Iris pigment epithelial cell (primary cell): ENCODE data around the gene SH3RF1.

Experiments
- DNase-seq: peaks from one replicate; pipeline ENCODE4 v3.0.0-alpha.2; 2011; ENCODE audit warnings: low read depth

SH3RF1 gene

DNA sequence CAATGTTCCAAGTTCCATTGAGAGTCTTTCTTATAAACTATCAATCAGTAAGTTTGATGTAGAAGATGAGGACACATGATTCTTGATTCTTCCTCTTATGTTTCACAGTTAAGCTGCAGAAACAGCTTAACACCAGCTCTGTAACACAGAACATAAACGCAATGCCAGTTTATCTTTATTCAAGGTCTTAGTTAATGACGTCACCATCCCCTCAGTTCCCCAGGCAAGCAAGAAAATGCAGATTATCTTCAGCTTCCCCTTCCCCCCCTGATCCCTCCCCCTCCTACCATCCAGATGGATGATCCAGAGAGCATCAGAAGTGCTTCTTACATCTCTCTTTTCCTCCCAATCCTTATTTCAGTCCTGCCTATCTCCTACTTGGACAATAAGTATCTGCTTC is 4.4 kb upstream of the SH3RF1 start:
- no peak for DNase-seq

DNA sequence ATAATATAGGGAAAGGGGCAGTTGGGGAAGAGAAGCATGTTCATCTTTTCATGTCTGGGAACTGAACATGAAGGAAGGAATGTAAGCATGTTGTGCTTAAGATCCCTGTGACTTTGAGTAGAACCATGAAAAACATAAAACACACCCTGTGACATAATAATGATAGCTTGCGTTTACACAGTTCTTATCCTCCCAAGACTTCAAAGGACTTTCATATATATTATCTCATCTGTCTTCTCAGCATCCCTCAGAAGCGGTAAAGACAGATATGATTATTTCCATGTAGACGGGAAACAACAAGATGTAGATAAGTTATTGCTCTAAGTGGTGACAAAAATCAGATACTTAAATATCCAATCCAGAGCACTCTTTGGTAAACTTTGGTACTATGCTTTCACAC is 3.3 kb upstream of the SH3RF1 start:
- DNase-seq, result no peak

DNA sequence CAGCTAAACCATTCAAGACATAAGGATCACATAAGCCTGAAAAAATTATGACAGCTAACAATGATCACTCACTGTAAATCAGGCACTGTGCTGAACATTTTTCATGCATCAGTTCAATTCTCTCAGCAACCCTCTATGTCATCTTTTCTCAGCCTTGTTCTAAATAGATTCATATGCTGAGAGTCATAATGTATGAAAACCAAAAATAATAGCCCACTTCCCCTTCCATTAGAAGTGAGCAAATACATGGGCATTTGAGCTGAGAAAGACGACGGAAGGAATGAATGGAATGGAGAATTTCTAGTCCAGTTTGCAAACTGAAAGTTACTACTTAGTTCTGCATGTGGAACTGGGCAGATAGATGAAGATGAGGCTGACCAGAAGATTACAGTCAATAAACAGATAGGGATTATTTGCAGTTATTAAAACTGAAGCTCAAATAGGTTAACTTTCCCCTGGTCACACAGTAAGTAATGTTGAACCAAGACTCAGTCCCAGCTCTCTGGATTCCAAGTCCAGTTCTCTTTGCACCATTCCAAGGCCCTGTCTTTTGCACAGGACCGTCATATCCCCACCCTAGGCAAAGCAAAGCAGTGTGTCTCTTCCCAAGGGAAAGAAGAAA is 1.6 kb upstream of the SH3RF1 start:
- peak; percentile 88 for DNase-seq

DNA sequence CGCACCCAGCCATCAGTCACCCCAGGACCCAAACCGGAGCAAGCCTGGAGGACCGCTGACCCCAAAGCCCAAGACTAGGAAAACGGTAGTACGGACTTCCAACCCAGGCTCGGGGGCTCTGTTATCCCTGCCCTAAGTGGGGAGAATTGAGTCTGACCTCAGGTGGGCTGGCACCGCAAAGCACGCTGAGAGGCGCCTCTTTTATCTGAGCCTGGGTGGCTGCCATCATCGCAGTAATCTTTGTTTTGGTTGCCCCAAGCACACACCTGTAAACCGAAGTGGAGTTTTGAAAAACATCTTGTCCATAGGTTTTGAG is 894 bp upstream of the SH3RF1 start:
- DNase-seq, result no peak

DNA sequence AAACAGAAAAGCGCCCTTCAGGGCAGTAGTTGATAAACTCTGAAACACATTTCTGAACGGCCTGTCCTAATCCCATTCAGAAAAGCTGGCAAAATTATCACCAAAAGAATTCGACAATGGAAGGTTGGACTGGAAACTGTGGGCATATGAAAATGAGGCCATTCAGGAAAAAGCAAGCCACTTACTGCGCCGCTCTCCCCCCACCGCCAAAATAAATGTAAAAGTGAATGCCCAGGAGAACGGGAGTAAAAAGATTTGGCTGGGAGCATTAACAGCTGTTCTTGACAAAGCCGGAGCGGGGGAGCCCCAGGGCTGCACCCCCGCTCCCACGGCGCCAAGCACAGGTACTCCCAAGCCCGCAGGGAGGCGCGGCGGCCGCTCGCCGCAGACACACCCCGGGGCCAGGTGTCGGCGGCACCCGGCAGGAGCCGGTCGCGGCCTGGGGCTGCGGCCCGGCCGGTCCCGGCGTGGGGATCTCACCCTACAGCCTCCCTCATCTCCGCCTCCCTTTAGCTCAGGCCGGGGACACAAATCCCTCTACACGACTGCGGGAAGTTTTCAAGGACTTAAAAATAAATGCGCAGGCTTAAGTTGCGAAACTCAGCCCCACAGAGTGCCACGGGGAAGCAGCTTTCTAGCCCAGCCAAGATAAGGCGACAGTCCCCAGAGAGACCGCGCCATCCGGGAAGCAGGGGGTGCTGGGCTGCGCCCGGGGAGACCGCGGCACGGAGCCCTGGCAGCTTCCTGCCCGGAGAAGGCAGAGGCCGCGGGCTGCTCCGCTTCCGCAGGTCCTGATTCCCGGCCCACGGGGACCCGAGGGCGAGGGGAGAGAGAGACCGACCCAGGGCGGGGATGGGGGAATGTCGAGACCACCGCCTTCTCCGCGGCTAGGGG is 593 bp downstream of the SH3RF1 start:
- peak; percentile 48 for DNase-seq

DNA sequence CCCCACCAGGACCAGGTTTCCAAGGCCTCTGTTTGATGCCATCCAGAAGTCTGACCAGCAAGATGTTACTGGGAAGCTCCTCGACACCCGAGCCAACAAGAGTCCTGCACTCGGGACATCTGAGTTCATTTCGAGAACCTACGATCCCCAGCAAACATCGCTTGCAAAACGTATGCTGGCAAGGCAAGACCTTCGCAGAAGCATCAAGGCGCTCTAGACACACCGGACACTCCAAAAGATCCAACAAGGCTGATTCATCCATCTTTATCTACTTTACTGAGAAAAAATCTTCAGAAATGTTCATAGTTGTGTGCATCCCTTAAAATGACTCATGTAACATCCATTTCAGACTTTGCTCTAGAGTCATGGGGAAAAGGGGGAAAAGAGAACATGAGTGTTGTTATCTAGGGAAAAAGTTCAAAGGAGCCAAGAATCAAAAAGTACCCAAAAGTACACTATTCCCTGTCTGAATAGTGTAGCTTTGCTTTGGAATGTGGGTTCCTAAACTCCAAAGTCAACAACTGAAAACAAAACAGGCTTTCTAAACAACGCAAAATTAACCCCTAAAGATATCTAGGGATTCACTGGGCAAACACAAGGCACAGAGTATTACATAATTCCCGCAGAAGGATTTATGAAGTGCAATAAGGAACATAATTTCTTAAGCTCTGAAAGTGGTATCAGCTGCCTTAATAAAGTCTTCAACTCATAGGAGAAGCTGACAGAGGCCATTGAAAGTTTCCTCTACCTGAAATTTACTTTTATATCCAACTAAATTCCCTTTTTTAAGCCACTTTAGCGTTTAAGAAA is 1.6 kb downstream of the SH3RF1 start:
- peak; percentile 93 for DNase-seq

DNA sequence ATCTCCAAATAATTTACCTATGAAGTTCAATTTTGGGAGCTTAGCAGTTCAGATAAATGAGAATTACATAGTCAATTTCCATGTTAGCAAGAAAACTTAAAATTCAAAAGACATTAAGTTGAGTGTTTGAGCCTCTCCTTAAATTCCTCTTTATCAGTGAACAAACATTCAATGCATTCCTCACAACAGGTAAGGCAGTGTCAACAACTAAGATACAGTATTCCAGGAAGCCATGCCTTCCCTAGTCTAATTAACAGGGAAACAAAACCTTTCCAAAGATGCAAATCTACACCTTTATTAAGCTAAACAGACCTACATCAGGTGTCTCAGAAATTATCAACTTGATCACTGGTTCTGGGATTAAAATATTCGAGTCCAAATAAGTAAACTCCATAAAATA is 3.7 kb downstream of the SH3RF1 start:
- DNase-seq, result no peak

DNA sequence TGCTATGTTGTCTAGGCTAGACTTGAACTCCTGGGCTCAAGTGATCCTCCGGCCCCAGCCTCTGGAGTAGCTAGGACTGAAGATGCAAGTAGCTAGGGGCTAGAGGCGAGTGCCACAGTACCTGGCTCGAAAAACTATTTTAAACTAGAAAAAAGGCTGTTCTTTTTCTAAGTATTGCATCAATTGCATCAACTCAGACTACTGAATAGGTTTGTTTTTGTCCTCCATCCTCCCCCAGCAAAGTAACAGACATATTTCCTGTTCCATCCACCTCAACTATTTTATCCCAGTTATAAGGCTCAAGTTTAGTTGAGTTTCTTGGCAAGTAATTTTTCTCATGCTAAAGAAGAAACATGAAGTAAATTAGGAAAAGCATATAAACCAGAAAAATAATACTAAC is 4.1 kb downstream of the SH3RF1 start:
- no peak for DNase-seq

DNA sequence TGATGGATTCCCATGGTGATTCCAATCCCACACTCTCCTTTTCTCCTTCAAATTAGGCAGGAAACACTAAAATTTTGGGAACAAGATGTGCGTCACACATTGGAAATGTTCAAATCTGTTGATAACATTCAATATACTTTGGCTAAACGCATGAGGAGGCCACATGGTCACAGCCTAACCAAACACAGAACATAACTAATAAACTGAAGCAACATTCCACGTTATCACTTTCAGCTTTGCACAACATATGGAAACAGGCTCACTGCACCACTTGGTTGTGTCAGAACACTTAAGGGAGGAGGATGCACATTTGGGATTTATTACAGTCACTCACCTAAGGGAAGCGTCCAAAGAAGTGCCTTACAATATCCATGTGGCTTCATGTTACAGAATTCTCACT is 4.7 kb downstream of the SH3RF1 start:
- DNase-seq, result no peak

DNA sequence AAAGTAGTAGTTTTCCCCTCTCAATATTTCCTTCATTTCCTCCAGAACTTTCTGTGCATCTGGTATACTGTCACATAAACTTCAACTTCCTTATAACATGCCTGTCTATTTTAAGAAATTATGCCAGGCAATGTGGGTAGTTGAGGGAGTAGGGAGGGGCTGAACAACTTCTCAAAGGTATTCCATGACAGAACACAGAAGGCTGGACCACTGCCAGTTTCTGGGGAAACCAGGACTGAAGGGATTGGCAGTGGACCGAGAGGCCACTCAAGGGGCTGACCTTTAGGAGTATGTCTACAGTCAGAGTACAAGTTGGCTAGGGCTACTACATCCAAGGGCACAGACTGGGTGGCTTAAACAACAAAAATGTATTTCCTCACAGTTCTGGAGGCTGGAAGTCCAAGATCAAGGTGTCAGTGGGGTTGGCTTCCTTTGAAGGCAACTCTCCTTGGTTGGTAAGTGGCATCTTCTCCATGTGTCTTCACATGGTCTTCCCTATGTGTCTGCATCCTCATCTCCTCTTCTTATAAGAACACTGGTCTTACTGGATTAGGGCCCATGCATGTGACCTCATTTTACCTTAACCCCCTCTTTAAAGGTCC is 6.9 kb downstream of the SH3RF1 start:
- no peak for DNase-seq

DNA sequence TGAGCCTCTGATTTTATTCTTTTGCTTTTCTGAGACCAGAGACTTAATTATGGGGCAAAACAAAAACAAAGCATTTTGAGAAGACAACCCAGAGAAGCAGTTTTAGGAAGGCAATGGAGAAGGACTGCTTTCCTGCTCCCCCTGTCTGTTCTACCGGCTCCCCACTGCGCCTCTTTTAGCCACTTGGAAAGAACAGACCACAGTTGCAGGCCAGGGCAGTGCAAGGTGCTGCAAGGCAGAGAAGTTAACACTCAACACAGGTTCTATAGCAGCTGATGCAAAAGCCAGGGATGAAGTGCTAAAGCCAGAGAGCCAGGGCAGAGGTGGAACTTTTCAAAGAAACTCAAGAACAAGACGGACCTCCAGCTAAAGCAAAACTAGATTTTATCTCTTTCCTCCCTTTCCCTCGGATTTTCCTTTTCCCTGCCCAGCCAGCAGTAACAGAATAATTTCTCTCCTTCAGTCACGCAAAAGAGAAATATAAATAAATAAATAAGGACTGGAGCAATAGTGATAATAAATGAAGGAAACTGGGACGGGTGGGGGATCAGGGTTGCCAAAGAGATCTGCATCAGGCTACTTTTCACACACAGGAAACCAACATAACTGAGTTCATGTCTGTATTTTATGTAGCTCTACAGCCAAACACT is 10.4 kb downstream of the SH3RF1 start:
- no peak for DNase-seq

DNA sequence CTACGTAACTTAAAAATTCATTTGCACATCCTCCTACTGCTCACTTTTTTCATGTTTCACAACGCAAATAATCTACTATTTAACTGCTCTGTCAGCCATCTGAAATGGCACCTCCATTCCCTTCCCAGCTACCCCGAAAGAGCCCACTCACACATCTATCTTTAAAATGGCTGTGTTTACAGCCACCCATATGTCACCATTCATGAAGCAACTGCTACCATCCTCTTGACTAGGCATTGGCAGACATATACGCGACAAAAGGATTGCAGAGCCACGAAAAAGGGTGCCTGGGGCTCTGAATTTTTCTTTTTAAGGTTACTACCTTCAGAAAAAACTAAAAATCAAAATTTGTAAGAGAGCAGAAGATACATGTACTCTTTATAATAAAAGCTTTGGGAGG is 11.5 kb downstream of the SH3RF1 start:
- DNase-seq, result no peak

DNA sequence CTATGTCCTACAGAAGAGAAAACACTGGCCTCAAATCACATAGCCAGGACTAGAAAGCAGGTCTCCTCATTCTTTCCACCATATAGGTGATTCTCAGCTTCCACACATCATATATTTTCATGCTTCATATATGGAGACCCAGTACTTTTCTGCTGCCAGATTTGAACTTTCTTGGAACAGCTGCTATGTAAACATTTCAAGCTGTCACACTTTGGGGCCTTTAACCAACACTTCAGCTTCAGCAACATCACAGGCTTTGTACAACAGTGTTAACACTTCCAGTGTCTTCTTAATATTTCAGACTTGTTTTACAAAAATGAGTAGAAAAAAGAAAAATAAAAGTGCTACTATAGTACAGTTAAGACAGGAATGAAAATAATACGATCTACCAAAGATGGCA is 12.6 kb downstream of the SH3RF1 start:
- no peak for DNase-seq

DNA sequence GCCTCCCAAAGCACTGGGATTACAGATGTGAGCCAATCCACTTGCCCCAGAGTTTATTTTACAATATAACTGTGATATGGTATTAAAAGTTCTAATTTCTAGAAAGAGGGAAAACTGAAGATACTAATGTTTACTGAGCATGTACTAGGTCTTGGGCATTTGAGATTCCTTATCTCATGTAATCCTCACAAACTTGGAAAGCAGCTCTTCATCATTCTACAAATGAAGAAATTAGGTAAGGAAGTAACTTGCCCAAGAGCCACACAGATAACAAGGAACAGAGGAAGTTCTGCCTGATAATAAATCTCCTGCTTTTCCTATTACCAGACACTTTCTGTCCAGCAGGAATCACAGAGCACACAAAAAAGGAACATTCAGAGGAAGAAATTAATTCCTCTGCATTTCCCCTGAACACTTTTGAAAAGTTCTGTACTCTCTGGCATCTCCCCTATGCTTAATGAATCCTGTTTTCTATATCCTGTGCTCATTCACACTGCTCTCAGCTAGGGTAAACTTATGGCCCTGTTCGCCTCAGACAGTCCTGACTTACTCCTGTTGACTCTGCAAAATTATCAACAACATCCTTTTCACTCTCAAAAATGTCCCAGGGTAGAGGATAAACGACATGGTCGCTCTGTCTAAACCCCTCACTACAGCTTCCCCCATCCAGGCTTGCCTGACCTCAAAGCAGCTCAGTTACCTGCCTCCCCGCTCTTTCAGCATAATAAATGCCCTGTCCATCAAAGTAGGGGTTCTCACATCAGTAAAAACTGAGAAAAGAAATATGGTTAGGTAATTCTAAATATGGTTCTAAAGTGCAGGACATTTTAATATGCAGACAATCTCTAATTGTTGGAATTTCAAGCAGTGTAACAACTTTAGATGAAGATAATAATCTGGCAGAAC is 13.6 kb downstream of the SH3RF1 start:
- DNase-seq, result no peak

DNA sequence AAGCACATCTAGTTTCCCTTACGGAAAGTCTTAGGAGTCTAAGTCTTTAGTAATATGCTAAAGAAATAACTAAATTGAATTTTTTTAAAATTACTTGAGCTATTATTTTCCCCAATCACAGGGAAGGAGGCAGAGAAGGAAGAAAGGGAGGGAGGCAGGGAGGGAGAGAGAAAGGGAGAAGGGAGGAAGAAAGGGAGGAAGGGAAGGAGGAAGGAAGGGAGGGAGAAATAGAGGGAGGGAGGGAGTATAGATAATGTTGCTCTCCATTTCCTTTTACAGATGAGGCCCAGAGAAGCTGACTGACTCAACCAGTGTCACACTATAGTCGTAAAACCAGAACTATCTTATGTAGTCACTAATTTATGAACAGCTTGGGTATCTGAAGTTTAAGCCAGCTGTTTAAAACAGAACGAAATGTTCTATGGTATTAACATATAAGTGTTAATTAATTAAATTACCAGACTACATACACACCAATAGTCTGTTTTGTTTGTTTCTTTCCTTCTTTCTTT is 14.6 kb downstream of the SH3RF1 start:
- no peak for DNase-seq

DNA sequence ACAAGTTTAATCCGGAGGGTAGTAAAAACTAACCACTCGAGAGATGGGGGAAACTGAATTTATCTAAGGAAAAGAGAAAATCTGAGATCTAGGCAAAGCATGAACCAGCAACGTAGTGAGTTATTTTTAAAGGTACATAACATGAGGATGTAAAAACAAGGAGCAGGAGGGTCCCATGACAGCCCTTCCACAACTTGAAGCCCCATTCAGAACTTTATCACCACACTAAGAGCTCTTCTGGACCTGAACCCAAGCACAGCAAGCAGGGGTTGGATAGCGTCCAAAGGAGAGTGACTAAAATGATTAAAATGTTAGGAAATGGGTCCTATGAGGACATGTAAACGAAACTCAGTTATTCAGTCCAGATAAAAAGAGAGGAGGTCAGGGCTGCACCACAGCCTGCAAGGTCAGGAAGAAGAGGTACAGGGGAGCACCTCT is 16.2 kb downstream of the SH3RF1 start:
- DNase-seq, result peak; percentile 88

DNA sequence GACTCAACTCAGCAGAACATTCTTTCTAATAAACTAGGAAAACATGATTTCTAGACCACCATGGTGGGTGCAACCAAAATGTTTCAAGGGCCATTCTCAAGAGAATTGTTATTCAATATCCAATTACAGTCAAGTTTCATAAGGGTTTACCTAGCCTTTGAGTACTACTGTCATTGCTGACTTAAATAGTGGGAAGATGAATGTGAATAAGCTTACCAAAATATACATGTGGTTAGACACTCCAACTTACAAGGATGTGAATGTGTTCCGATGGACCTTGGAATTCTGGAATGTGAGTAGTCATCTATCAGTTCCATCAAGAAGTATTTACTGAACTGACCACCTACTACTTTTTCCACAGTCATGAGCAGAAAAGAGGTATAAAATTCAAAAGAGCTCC is 16.9 kb downstream of the SH3RF1 start:
- peak; percentile 94 for DNase-seq

DNA sequence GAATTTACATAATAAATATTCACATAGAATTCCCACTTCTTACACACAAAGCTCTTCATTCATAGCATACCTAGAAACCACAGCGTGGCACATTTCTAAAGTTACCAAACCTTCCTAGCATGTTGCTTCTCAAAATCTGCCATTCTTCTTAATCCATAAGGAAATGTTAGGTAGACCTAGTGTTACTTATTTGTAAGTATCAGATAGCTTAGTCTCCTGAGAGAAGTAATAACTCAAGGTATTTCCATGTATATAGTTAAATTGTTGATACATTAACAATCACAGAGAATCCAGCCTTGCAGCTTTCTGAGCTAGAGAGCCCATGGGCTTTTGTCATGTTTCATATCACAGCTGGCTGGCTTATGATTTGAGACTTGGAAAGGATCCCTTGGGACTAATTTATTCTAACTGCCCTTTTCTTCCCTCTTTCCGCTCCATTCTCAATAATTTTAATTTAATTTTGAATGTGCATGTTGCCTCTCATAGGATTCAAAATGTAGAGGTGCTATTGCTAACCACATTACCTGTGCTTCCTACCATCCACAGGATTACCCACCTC is 17.6 kb downstream of the SH3RF1 start:
- DNase-seq, result peak; percentile 59

DNA sequence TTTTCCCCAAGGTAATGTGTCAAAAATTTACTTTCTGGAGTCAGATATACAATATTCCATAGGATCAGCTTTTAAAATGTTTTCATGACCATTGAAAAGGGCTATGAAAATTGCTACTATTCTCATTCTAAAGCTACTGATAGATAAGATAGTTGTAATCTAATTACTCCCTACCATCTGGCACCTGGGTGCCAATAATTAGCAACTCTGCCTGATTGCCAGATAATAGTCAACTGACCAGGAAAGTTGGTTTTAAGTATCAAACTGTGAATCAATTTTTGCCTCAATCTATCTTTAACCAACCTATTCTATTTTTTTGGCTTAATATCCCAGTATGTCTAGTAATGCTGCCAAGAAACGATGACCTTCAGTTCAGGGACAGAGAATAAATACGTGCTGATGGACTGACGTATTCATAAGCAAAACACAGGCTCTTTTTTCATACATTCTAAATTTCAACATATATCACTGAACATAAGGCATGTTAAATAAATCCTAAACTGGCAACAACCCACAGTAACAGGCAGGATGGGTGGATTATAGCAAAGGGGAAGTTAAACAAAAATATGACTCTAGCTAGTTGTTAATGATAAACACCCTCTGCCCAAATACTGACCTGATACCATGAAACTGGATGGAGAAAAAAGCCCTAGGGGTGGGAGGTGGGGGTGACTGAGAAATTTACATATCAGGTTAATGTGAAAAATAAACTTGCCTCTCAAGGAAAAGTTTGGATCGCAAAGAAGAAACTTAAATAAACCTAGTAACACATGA is 18.2 kb downstream of the SH3RF1 start:
- DNase-seq, result peak; percentile 89
